ENCODE results near the gene MMRN1. TPM values are rescaled to one million over a fixed set of nuclear protein-coding genes. Genes with fewer than 3 reads are reported as not detected.
A peak's percentile ranks its signal among the peaks of the same experiment; 100 is the strongest.

Gene MMRN1
- total RNA-seq: 10.7 and 11.7 TPM in 2 replicates
- long read RNA-seq, full-length matches to known transcripts: 4 of 26 reads
- long read RNA-seq, partial matches to known transcripts: 18 of 26 reads
- long read RNA-seq, other reads (novel, unspliced or antisense): 4 of 26 reads

- Mint-ChIP-seq H3K27ac (ENCODE audit: unreplicated experiment) (peak within 1 kb of the TSS; percentile 13), H3K4me3 (no peak within 1 kb of the TSS), H3K27me3 (ENCODE audit: low read depth) (no peaks in the 10 kb centered on the region), H3K4me1 (peaks cover 21% of the 10 kb centered on the region), H3K9me3 (no peaks in the 10 kb centered on the region), H3K36me3 (ENCODE audit: low read depth) (no peaks in the 10 kb centered on the region)
- TF ChIP-seq CTCF (conservative IDR thresholded peaks at IDR 0.05): no peak
- no peak for DNase-seq (ENCODE audit: low read depth, low spot score)
These were observed at the start of gene MMRN1 for GRCh38 chr4:89894649-89895550. TSS of gene MMRN1 (plus strand) at chr4:89894854. CDS start at chr4:89894972, 118 bp downstream.

- peaks cover 18% of the 10 kb centered on the region for H3K36me3 Mint-ChIP-seq (ENCODE audit: low read depth)
- no peak overlapping the region for H3K4me3 Mint-ChIP-seq
- H3K27me3 Mint-ChIP-seq (ENCODE audit: low read depth): no peaks in the 10 kb centered on the region
- H3K4me1 Mint-ChIP-seq: no peaks in the 10 kb centered on the region
- DNase-seq (ENCODE audit: low read depth, low spot score): no peak
- peak overlapping the region; percentile 47 for H3K27ac Mint-ChIP-seq (ENCODE audit: unreplicated experiment)
- no peak for TF ChIP-seq CTCF (conservative IDR thresholded peaks at IDR 0.05)
- H3K9me3 Mint-ChIP-seq: peaks cover 11% of the 10 kb centered on the region
These were observed 46.9 kb upstream of the MMRN1 start for GRCh38 chr4:89847571-89848325.

GRCh38 chr4:89855236-89855635, 39.4 kb upstream of the MMRN1 start:
- no peaks in the 10 kb centered on the region for H3K27me3 Mint-ChIP-seq (ENCODE audit: low read depth)
- no peak for DNase-seq (ENCODE audit: low read depth, low spot score)
- TF ChIP-seq CTCF (conservative IDR thresholded peaks at IDR 0.05): no peak
- peaks cover 8% of the 10 kb centered on the region for H3K36me3 Mint-ChIP-seq (ENCODE audit: low read depth)
- no peak overlapping the region for H3K4me3 Mint-ChIP-seq
- H3K27ac Mint-ChIP-seq (ENCODE audit: unreplicated experiment): no peak overlapping the region
- peaks cover 3% of the 10 kb centered on the region for H3K4me1 Mint-ChIP-seq
- H3K9me3 Mint-ChIP-seq: peaks cover 12% of the 10 kb centered on the region

GRCh38 chr4:89860971-89861370, 33.7 kb upstream of the MMRN1 start:
- Mint-ChIP-seq H3K27ac (ENCODE audit: unreplicated experiment) (no peak overlapping the region), H3K4me3 (no peak overlapping the region), H3K27me3 (ENCODE audit: low read depth) (no peaks in the 10 kb centered on the region), H3K36me3 (ENCODE audit: low read depth) (no peaks in the 10 kb centered on the region), H3K9me3 (peaks cover 4% of the 10 kb centered on the region), H3K4me1 (peaks cover 3% of the 10 kb centered on the region)
- no peak for TF ChIP-seq CTCF (conservative IDR thresholded peaks at IDR 0.05)
- DNase-seq (ENCODE audit: low read depth, low spot score): no peak

GRCh38 chr4:89863533-89863932, 31.1 kb upstream of the MMRN1 start:
- H3K4me1 Mint-ChIP-seq: peaks cover 3% of the 10 kb centered on the region
- H3K9me3 Mint-ChIP-seq: peaks cover 5% of the 10 kb centered on the region
- H3K36me3 Mint-ChIP-seq (ENCODE audit: low read depth): peaks cover 2% of the 10 kb centered on the region
- no peak overlapping the region for H3K27ac Mint-ChIP-seq (ENCODE audit: unreplicated experiment)
- H3K27me3 Mint-ChIP-seq (ENCODE audit: low read depth): no peaks in the 10 kb centered on the region
- H3K4me3 Mint-ChIP-seq: no peak overlapping the region
- no peak for TF ChIP-seq CTCF (conservative IDR thresholded peaks at IDR 0.05)
- no peak for DNase-seq (ENCODE audit: low read depth, low spot score)

All from neural crest cell (in vitro differentiated cells).